Panc1 (cell line): Measurements from ENCODE around the gene ZNF212. TPM values are rescaled to one million over a fixed set of nuclear protein-coding genes. Genes with fewer than 3 reads are reported as not detected.

Experiments
- ATAC-seq: fragments of 200-7000 bp; cut with Tn5 transposase; 2 replicates; pipeline ENCODE4 v1.9.1; 2020; ENCODE audit warnings: mild to moderate bottlenecking, moderate library complexity
- BruUV-seq: library from RNA; stranded (reverse); fragments of 400-500 nt; replicated peaks from 2 replicates; lab custom pipeline; 2021; lab: Mats Ljungman, UMichigan
- CTCF ChIA-PET: fragments of 300-600 bp; sonication (Branson Sonifier 250); formaldehyde crosslinking; loops from one replicate; lab custom pipeline; 2022; ENCODE audit warnings: antibody characterized with exemption; lab: Charles Lee
- POLR2A ChIA-PET: fragments of 300-600 bp; sonication (Branson Sonifier 250); formaldehyde crosslinking; loops from one replicate; lab custom pipeline; 2022; ENCODE audit warnings: antibody characterized with exemption; lab: Charles Lee
- DNase-seq: peaks from one replicate; pipeline ENCODE4 v3.0.0-alpha.2; 2010; ENCODE audit warnings: low read depth, low spot score
- H3K27ac ChIP-seq: 2 replicates; pipeline ENCODE4 v1.5.1; 2011; ENCODE audit warnings: mild to moderate bottlenecking, low read length, inconsistent platforms
- H3K27me3 ChIP-seq: fragments of 200-500 bp; sonication (Bioruptor generic); 2 replicates; pipeline ENCODE4 v1.6.0; 2014; ENCODE audit warnings: low read length, inconsistent platforms; ENCODE audit not compliant: control insufficient read depth, insufficient read depth
- H3K36me3 ChIP-seq: fragments of 200-500 bp; sonication (Bioruptor generic); 2 replicates; pipeline ENCODE4 v1.5.1; 2014; ENCODE audit warnings: inconsistent platforms, mild to moderate bottlenecking, low read length, moderate library complexity; ENCODE audit not compliant: control insufficient read depth, insufficient read depth
- H3K4me1 ChIP-seq: 2 replicates; pipeline ENCODE4 v1.5.1; 2011; ENCODE audit warnings: inconsistent platforms, mild to moderate bottlenecking, low read length, moderate library complexity; ENCODE audit not compliant: control insufficient read depth, insufficient read depth
- H3K4me3 ChIP-seq, 2 experiments: 2 replicates each; pipeline ENCODE4 v1.5.1; 2011 to 2012; ENCODE audit warnings: low read depth in 2 of 2, low read length in 2 of 2, mild to moderate bottlenecking in 2 of 2, inconsistent platforms in 1 of 2, moderate library complexity in 1 of 2
- H3K9me3 ChIP-seq: fragments of 200-500 bp; sonication (Bioruptor generic); 2 replicates; pipeline ENCODE4 v1.5.1; 2014; ENCODE audit warnings: low read depth, mild to moderate bottlenecking, inconsistent platforms, low read length, moderate library complexity; ENCODE audit not compliant: control insufficient read depth, insufficient read depth
- CTCF ChIP-seq: fragments of 450-650 bp; IDR thresholded peaks from 2 replicates; pipeline ENCODE4 v1.5.1; 2017; ENCODE audit warnings: mild to moderate bottlenecking
- POLR2AphosphoS5 ChIP-seq: IDR thresholded peaks from 2 replicates; pipeline ENCODE4 v1.6.1; 2012; ENCODE audit warnings: mild to moderate bottlenecking, low read depth, low read length, moderate library complexity
- REST ChIP-seq, 2 experiments: IDR thresholded peaks; 2 replicates each; pipeline ENCODE4 v1.6.1; 2011 to 2012; ENCODE audit warnings: low read depth in 2 of 2, control low read depth in 1 of 2, low read length in 1 of 2, mild to moderate bottlenecking in 1 of 2, moderate library complexity in 1 of 2; ENCODE audit not compliant: insufficient read depth in 1 of 2
- SIN3A ChIP-seq: IDR thresholded peaks from 2 replicates; pipeline ENCODE4 v1.6.1; 2012; ENCODE audit warnings: low read depth, mild to moderate bottlenecking, low read length, moderate library complexity, borderline replicate concordance; ENCODE audit not compliant: insufficient read depth
- TCF7L2 ChIP-seq: IDR thresholded peaks from 2 replicates; pipeline ENCODE4 v1.6.1; 2011; ENCODE audit warnings: mild to moderate bottlenecking, low read depth, low read length, inconsistent platforms
- in situ Hi-C: cut with HindIII; loops from 2 replicates; pipeline ENCODE4 v1.10.0; 2016; ENCODE audit warnings: low sequenced_read_pairs, low pct_unique_long_range_greater_than_20kb
- intact Hi-C: fragments of 100-400 bp; cut with micrococcal nuclease; formaldehyde crosslinking; loops from one replicate; pipeline ENCODE4 v1.10.0; 2022; ENCODE audit not compliant: unreplicated experiment
- total RNA-seq: library from RNA; stranded (reverse); gene quantifications from one replicate; pipeline ENCODE4 v1.2.1, GENCODE V29; 2021; ENCODE audit not compliant: unreplicated experiment

The ZNF212 gene
- total RNA-seq, 1 experiment from 2014 or later: 11.3 TPM

- ATAC-seq (no peak), DNase-seq (no peak)
- TF ChIP-seq POLR2AphosphoS5 (no peak), CTCF (no peak), SIN3A (no peak), REST (IDR thresholded peaks at IDR 0.05; ENCODE audit: insufficient read depth in 1 of 2, low read depth in 2 of 2, low read length in 1 of 2) (no peak), TCF7L2 (no peak)
- H3K9me3 ChIP-seq: no peaks in the 10 kb centered on the region
- no peak overlapping the region for H3K27ac ChIP-seq
- no TSS peak for BruUV-seq
- intact Hi-C loops: no loop called here
- H3K36me3 ChIP-seq: no peaks in the 10 kb centered on the region; the same call in 1 of the 2 replicates
- POLR2A ChIA-PET: no interaction called here
- in situ Hi-C loops: no loop called here
- CTCF ChIA-PET: interaction anchor here (0.7 kb wide), 1 partner anchor 225 kb away, joined by 5 read pairs; no protein-coding TSS in a partner anchor
- H3K27me3 ChIP-seq: no peaks in the 10 kb centered on the region
- no peak overlapping the region for H3K4me3 ChIP-seq
- H3K4me1 ChIP-seq: peaks cover 3% of the 10 kb centered on the region; the same call in 1 of the 2 replicates
These were observed 39.8 kb downstream of the ZNF212 start for GRCh38 chr7:149279111-149279743.

GRCh38 chr7:149280151-149280550 lies 40.7 kb downstream of the ZNF212 start:
- H3K9me3 ChIP-seq: no peaks in the 10 kb centered on the region
- POLR2A ChIA-PET: no interaction called here
- H3K36me3 ChIP-seq: no peaks in the 10 kb centered on the region; the same call in 1 of the 2 replicates
- no peak for ATAC-seq
- H3K4me3 ChIP-seq: no peak overlapping the region
- no peaks in the 10 kb centered on the region for H3K27me3 ChIP-seq
- no peak for DNase-seq
- no peak overlapping the region for H3K27ac ChIP-seq
- TF ChIP-seq TCF7L2 (no peak), POLR2AphosphoS5 (no peak), SIN3A (no peak), CTCF (no peak), REST (IDR thresholded peaks at IDR 0.05; ENCODE audit: insufficient read depth in 1 of 2, low read depth in 2 of 2, low read length in 1 of 2) (no peak)
- H3K4me1 ChIP-seq: peaks cover 3% of the 10 kb centered on the region; the same call in 1 of the 2 replicates
- BruUV-seq: no TSS peak
- intact Hi-C loops (no loop called here), in situ Hi-C loops (no loop called here)
- CTCF ChIA-PET: no interaction called here
